ENCODE results near the gene MTMR8. TPM values are rescaled to one million over a fixed set of nuclear protein-coding genes. Genes with fewer than 3 reads are reported as not detected.

Gene MTMR8
- total RNA-seq (2021; ENCODE audit: unreplicated experiment) = 1.1 TPM
- 0.56 and 0.72 TPM in 2 replicates for polyA plus RNA-seq (2012)
- percentile 38 among the genes with signal in this experiment for Bru-seq, nascent RNA
- BruChase-seq, experiment 1, labeled RNA remaining after a 6-hour chase = percentile 34 among the genes with signal in this experiment
- BruChase-seq, experiment 2, labeled RNA remaining after a 2-hour chase = percentile 41 among the genes with signal in this experiment
- long read RNA-seq, partial matches to known transcripts = 1 of 1 reads
- long read RNA-seq, other reads (novel, unspliced or antisense) = 0 of 1 reads

GRCh38 chrX:64394874-64395567 lies at the start of gene MTMR8:
Gene MTMR8 (minus strand): TSS chrX:64395452. CDS start chrX:64395363, 89 bp downstream.
- RAD21 ChIA-PET (ENCODE audit: low non-redundant PET in 1 of 2, low total read pairs in 2 of 2, uncharacterized antibody in 2 of 2, unreplicated experiment in 2 of 2) = no interaction called here
- POLR2A ChIA-PET = no interaction called here
- Histone ChIP-seq H3K9me2 (ENCODE audit: insufficient read depth) (no peaks in the 10 kb centered on the region), H3K4me3 (replicated peaks in 1 of 2; ENCODE audit: low read depth in 1 of 2, low read length in 2 of 2) (peak within 1 kb of the TSS; percentile 54 to 60), H3K4me2 (ENCODE audit: low read length) (peak within 1 kb of the TSS; percentile 76), H3K9ac (ENCODE audit: low read length) (peak within 1 kb of the TSS; percentile 50), H4K20me1 (ENCODE audit: insufficient read depth) (no peaks in the 10 kb centered on the region), H3K4me1 (ENCODE audit: control insufficient read depth in 1 of 2, insufficient read depth in 2 of 2, low read length in 2 of 2) (peaks cover 0 to 10% of the 10 kb centered on the region in 2 experiments; a peak in 2 of 4 replicates), H3K36me3 (ENCODE audit: control insufficient read depth in 1 of 2, insufficient read depth in 2 of 2, low read length in 2 of 2) (no peaks in the 10 kb centered on the region), H3K27ac (ENCODE audit: low read depth, low read length) (no peak within 1 kb of the TSS), H2AFZ (ENCODE audit: low read depth, low read length, poor library complexity, severe bottlenecking) (peak within 1 kb of the TSS; percentile 82), H3K79me2 (ENCODE audit: insufficient read depth, low read length) (no peaks in the 10 kb centered on the region), H3K27me3 (ENCODE audit: insufficient read depth, low read length) (no peaks in the 10 kb centered on the region), H3K9me3 (ENCODE audit: control insufficient read depth in 1 of 2, insufficient read depth in 1 of 2, low read depth in 1 of 2, low read length in 2 of 2) (no peaks in the 10 kb centered on the region)
- peak; percentile 41 for DNase-seq (ENCODE audit: low read depth, low spot score)
- TF ChIP-seq, protein P1, sequence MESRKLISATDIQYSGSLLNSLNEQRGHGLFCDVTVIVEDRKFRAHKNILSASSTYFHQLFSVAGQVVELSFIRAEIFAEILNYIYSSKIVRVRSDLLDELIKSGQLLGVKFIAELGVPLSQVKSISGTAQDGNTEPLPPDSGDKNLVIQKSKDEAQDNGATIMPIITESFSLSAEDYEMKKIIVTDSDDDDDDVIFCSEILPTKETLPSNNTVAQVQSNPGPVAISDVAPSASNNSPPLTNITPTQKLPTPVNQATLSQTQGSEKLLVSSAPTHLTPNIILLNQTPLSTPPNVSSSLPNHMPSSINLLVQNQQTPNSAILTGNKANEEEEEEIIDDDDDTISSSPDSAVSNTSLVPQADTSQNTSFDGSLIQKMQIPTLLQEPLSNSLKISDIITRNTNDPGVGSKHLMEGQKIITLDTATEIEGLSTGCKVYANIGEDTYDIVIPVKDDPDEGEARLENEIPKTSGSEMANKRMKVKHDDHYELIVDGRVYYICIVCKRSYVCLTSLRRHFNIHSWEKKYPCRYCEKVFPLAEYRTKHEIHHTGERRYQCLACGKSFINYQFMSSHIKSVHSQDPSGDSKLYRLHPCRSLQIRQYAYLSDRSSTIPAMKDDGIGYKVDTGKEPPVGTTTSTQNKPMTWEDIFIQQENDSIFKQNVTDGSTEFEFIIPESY (IDR thresholded peaks at IDR 0.05; ENCODE audit: extremely low read depth, insufficient replicate concordance, low read length) = peak; percentile 98
- peak; percentile 44 for TF ChIP-seq POLR2AphosphoS5 (IDR thresholded peaks at IDR 0.05; ENCODE audit: low read depth, low read length)
- TF ChIP-seq EGR1 (IDR thresholded peaks at IDR 0.05; ENCODE audit: low read depth) = peak; percentile 39; the same call in 1 of the 2 replicates
- TF ChIP-seq YY1 (IDR thresholded peaks at IDR 0.05; ENCODE audit: extremely low read depth, insufficient replicate concordance, low read depth, low read length) = peak; percentile 98
- TF ChIP-seq FOSL1 (IDR thresholded peaks at IDR 0.05; ENCODE audit: low read depth) = no peak
- TF ChIP-seq SP1 (IDR thresholded peaks at IDR 0.05; ENCODE audit: low read depth) = peak; percentile 34; the same call in 1 of the 2 replicates
- BruUV-seq (replicated peaks) = no TSS peak
- intact Hi-C loops (cut with micrococcal nuclease) = loop anchor here (10.0 kb wide), 1 partner anchor 190 kb away; the partner anchor contains the start of gene AMER1
- CTCF ChIA-PET = no interaction called here
- peak; percentile 96 for ATAC-seq
